Kidney (tissue), 14 donors: ENCODE results near the gene PDK2. TPM values are rescaled to one million over a fixed set of nuclear protein-coding genes. Genes with fewer than 3 reads are reported as not detected.

Experiments
- DNase-seq, 5 donors: peaks; one replicate each; pipeline ENCODE4 v3.0.0-alpha.2; 2013 to 2020
- FAIRE-seq: peaks from 2 replicates; lab custom pipeline; 2012; peaks lifted over from hg19 to GRCh38; lab: Jason Lieb, UNC
- H3K27ac ChIP-seq, 2 donors: one replicate each; pipeline ENCODE4 v1.7.0; 2013; ENCODE audit warnings: low read depth in 2 of 2, low read length in 2 of 2, inconsistent platforms in 1 of 2
- H3K27me3 ChIP-seq: one replicate; pipeline ENCODE4 v1.7.1; 2013; ENCODE audit warnings: low read length, inconsistent platforms; ENCODE audit not compliant: control insufficient read depth, insufficient read depth
- H3K36me3 ChIP-seq, 3 donors: one replicate each; pipeline versions ENCODE4 v1.7.0 to v1.7.1; 2013; ENCODE audit warnings: low read length in 3 of 3, control low read depth in 1 of 3, inconsistent platforms in 1 of 3; ENCODE audit not compliant: insufficient read depth in 3 of 3, control insufficient read depth in 2 of 3
- H3K4me1 ChIP-seq, 3 donors: one replicate each; pipeline versions ENCODE4 v1.7.0 to v1.7.1; 2013; ENCODE audit warnings: low read length in 3 of 3, inconsistent platforms in 1 of 3, low read depth in 1 of 3; ENCODE audit not compliant: control insufficient read depth in 2 of 3, insufficient read depth in 2 of 3
- H3K4me3 ChIP-seq, 3 donors: one replicate each; pipeline versions ENCODE4 v1.7.0 to v1.8.1; 2013; ENCODE audit warnings: low read length in 3 of 3, control low read depth in 1 of 3, inconsistent platforms in 1 of 3
- H3K9ac ChIP-seq, 3 donors: one replicate each; pipeline versions ENCODE4 v1.7.0 to v1.7.1; 2013; ENCODE audit warnings: low read length in 3 of 3, control low read depth in 1 of 3, inconsistent platforms in 1 of 3
- H3K9me3 ChIP-seq, 3 donors: one replicate each; pipeline versions ENCODE4 v1.7.0 to v1.7.1; 2013; ENCODE audit warnings: low read length in 3 of 3, control low read depth in 1 of 3, inconsistent platforms in 1 of 3; ENCODE audit not compliant: control insufficient read depth in 2 of 3, insufficient read depth in 1 of 3
- CTCF ChIP-seq: IDR thresholded peaks from 3 replicates; pipeline ENCODE4 v1.5.1; 2012; ENCODE audit warnings: mild to moderate bottlenecking, moderate library complexity, borderline replicate concordance; ENCODE audit not compliant: insufficient read depth; ENCODE audit errors: extremely low read depth
- intact Hi-C: fragments of 100-400 bp; cut with DNase I; formaldehyde crosslinking; loops from one replicate; pipeline ENCODE4 v1.11.1; 2022
- polyA plus RNA-seq: library from polyadenylated mRNA; stranded (reverse); fragments of 350-450 nt; fragmentation: Illumina TruSeq; extraction: RNeasy Lipid Tissue Mini Kit (QIAGEN cat#74804); gene quantifications from one replicate; pipeline ENCODE4 v1.2.3, GENCODE V29; 2014; ENCODE audit warnings: low read depth, low replicate concordance; ENCODE audit not compliant: insufficient read depth
- total RNA-seq: library from RNA; stranded (reverse); fragmentation: NEBNext Ultra II Directional; extraction: Animal tissue kit (Norgen Biotek cat#: 25700); gene quantifications from one replicate; pipeline ENCODE4 v1.2.1, GENCODE V29; 2021
- donor health status: control.
- donor health status: control.
- donor health status: control.
- donor health status: control.
- donor health status: control.
- donor health status: DM: yes; HTN: yes; CAD: no.
- donor health status: Normal renal cell carcinoma (clear cell type).

The PDK2 gene
- total and polyA plus RNA-seq, 2 donors from 2014 or later, result 41.9 to 121 TPM

GRCh38 chr17:50118828-50119218 is 23.7 kb downstream of the PDK2 start:
- Histone ChIP-seq H3K9me3 (no peaks in the 10 kb centered on the region), H3K27me3 (no peaks in the 10 kb centered on the region), H3K9ac (no peak overlapping the region), H3K4me3 (no peak overlapping the region), H3K36me3 (no peaks in the 10 kb centered on the region), H3K4me1 (peaks cover 0 to 7% (median 3%) of the 10 kb centered on the region in 3 donors), H3K27ac (no peak overlapping the region)
- DNase-seq (no peak), FAIRE-seq (no peak)
- no peak for TF ChIP-seq CTCF
- intact Hi-C loops, result no loop called here

GRCh38 chr17:50120475-50121253 is 25.5 kb downstream of the PDK2 start:
- Histone ChIP-seq H3K4me3 (no peak overlapping the region), H3K27me3 (no peaks in the 10 kb centered on the region), H3K27ac (no peak overlapping the region), H3K9ac (no peak overlapping the region), H3K36me3 (no peaks in the 10 kb centered on the region), H3K4me1 (peaks cover 0 to 13% (median 3%) of the 10 kb centered on the region in 3 donors), H3K9me3 (no peaks in the 10 kb centered on the region)
- intact Hi-C loops, result no loop called here
- FAIRE-seq, result no peak
- no peak for DNase-seq
- TF ChIP-seq CTCF, result no peak

GRCh38 chr17:50122945-50123344 is 27.8 kb downstream of the PDK2 start:
- no peaks in the 10 kb centered on the region for H3K27me3 ChIP-seq
- no peak for TF ChIP-seq CTCF
- intact Hi-C loops, result no loop called here
- no peaks in the 10 kb centered on the region for H3K36me3 ChIP-seq
- H3K9me3 ChIP-seq, result no peaks in the 10 kb centered on the region
- peaks cover 0 to 17% (median 3%) of the 10 kb centered on the region in 3 donors for H3K4me1 ChIP-seq
- no peak for FAIRE-seq
- DNase-seq, result no peak
- H3K4me3 ChIP-seq, result no peak overlapping the region
- peak overlapping the region in 1 of 2 donors; percentile 68 for H3K27ac ChIP-seq
- no peak overlapping the region for H3K9ac ChIP-seq
